Measurements from ENCODE around the gene TSEN34.
A peak's percentile ranks its signal among the peaks of the same experiment; 100 is the strongest.
"Not testable (repeated sequence)": the region's sequence is repeated elsewhere in the genome, so short reads cannot be mapped to it uniquely, and the experiment has no call there.

TSEN34 gene

DNA sequence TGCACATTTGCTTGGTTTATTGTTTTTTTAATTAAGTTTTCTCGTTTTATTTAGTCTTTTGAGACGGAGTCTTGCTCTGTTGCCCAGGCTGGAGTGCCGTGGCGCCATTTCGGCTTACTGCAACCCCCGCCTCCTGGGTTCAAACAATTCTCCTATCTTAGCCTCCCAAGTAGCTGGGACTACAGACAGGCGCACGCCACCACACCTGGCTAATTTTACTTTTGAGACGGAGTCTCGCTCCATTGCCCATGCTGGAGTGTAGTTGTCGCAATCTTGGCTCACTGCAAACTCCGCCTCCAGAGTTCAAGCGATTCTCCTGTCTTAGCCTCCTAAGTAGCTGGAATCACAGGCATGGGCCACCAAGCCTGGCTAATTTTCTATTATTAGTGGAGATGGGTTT, 10.9 kb downstream of the TSEN34 start:
- in situ Hi-C loops (cut with MboI; ENCODE audit: low sequenced_read_pairs), result no loop called here
- H3K27me3 ChIP-seq (ENCODE audit: low read depth), result no peaks in the 10 kb centered on the region
- H3K9me3 ChIP-seq, result no peaks in the 10 kb centered on the region
- peaks cover 62% of the 10 kb centered on the region for H3K36me3 ChIP-seq (replicated peaks)
- no peak for DNase-seq (ENCODE audit: low spot score in 2 of 2)
- peak overlapping the region; percentile 79 for H3K4me3 ChIP-seq
- H3K4me1 ChIP-seq, result peaks cover 29% of the 10 kb centered on the region

DNA sequence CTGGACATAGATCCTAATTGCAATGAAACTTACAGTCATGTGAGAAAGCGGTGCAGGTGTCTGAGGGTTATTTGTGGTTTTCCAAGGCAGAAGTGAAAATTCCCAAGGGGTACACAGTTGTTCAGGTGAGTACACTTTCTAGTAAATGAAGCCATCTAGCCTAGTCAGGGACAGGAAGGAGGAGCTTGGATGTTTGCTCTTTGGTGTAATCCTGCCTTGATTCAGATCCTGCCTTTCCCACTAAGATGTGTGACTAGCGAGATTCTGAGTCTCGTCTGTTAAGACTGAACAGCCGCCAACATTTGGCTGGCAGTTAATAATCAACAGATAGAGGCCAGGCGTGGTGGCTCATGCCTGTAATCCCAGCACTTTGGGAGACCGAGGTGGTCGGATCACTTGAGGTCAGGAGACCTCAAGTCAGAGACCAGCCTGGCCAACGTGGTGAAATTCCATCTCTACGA, 12.1 kb downstream of the TSEN34 start:
- Histone ChIP-seq H3K36me3 (replicated peaks) (peaks cover 74% of the 10 kb centered on the region), H3K9me3 (no peaks in the 10 kb centered on the region), H3K27me3 (ENCODE audit: low read depth) (no peaks in the 10 kb centered on the region), H3K4me1 (peaks cover 29% of the 10 kb centered on the region), H3K4me3 (peak overlapping the region; percentile 79; the same call in 1 of the 2 replicates)
- no peak for DNase-seq (ENCODE audit: low spot score in 2 of 2)
- in situ Hi-C loops (cut with MboI; ENCODE audit: low sequenced_read_pairs), result no loop called here

DNA sequence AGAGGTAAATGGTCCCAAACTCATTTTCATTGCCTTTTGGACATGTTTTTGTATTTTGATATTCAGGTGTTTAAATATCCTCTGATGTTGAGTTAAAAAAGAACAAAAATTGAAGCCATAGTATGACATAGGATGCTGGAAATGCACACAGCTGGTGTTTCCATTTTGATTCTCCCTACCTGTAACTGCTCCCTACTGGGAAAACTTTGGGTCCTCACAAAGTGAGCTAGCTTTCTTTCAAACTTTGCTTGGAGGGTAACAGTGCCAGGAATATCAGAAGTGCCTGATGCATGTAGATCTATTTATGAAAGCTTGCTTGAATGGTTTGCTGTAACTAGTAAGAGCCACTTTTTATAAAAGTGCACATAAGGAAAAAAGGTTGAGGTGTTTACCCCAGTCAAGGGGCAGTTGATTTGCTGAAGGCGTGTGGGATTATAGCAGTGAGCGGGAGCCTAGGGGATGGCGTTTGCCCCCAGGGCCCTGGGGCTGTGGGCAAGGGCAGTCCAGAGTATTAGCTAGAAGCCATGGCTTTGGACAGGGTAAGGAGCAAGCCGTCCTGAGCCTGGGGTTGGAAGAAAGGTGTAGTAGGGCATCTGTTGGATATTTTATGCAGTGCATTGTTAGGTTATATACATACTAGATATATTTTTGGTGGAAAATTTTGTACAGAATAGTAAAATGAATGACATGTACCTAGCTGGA, 13.8 kb downstream of the TSEN34 start:
- DNase-seq (ENCODE audit: low spot score in 2 of 2), result no peak
- peaks cover 77% of the 10 kb centered on the region for H3K36me3 ChIP-seq (replicated peaks)
- in situ Hi-C loops (cut with MboI; ENCODE audit: low sequenced_read_pairs), result no loop called here
- H3K27me3 ChIP-seq (ENCODE audit: low read depth), result no peaks in the 10 kb centered on the region
- H3K4me3 ChIP-seq, result no peak overlapping the region
- peaks cover 36% of the 10 kb centered on the region for H3K4me1 ChIP-seq
- no peaks in the 10 kb centered on the region for H3K9me3 ChIP-seq

DNA sequence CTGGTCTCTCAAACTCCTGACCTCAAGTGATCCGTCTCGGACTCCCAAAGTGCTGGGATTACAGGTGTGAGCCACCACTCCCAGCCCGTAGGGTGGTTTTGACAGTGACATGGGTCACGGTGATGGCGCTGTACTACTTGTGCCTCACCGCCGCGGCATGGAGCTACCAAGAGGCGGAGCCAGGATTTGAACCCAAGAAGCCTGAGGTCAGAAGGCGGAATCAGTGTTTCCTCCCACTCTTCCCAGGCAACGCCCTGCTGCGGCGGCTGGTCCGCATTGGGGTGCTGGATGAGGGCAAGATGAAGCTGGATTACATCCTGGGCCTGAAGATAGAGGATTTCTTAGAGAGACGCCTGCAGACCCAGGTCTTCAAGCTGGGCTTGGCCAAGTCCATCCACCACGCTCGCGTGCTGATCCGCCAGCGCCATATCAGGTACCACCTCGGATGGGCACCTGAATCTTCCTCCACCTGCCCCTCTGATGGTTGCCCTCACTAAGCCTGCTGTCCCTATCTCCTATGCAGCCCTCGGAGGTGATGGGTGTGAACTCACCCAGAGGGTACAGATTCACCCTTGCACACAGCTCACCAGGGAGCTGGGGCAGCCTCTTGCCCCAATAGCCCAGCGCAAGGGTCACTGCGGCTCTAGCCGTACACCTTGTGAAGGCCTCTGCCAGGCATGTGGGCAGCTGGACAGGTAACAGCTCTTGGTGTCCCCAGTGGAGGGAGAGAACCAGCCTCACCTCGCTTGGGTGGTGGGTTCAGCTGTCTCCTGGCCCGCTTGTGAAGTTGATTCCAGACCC, 15.1 kb downstream of the TSEN34 start:
- DNase-seq (ENCODE audit: low spot score in 2 of 2), result no peak
- peaks cover 73% of the 10 kb centered on the region for H3K36me3 ChIP-seq (replicated peaks)
- H3K4me3 ChIP-seq, result no peak overlapping the region
- H3K9me3 ChIP-seq, result no peaks in the 10 kb centered on the region
- no peaks in the 10 kb centered on the region for H3K27me3 ChIP-seq (ENCODE audit: low read depth)
- peaks cover 34% of the 10 kb centered on the region for H3K4me1 ChIP-seq
- in situ Hi-C loops (cut with MboI; ENCODE audit: low sequenced_read_pairs), result no loop called here

DNA sequence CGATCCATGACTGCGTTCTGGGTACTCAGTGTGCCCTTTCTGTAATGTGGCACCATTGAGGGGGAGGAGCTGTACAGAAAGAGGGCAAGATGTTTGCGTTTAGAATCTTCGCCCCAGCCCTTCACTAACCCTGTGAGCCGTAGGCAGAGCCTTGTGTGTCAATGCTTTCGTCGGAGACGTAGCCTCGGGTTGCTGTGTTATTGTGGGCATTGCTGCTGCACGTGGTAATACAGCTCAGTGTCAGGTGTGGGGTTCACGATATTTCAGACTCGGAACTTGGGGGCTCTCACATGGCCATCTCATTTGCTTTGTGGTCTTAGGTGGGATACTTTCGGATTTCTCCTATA, 15.7 kb downstream of the TSEN34 start:
- Histone ChIP-seq H3K36me3 (replicated peaks) (peaks cover 67% of the 10 kb centered on the region), H3K27me3 (ENCODE audit: low read depth) (no peaks in the 10 kb centered on the region), H3K4me1 (peaks cover 30% of the 10 kb centered on the region), H3K9me3 (no peaks in the 10 kb centered on the region), H3K4me3 (no peak overlapping the region)
- in situ Hi-C loops (cut with MboI; ENCODE audit: low sequenced_read_pairs), result no loop called here
- DNase-seq (ENCODE audit: low spot score in 2 of 2), result no peak

DNA sequence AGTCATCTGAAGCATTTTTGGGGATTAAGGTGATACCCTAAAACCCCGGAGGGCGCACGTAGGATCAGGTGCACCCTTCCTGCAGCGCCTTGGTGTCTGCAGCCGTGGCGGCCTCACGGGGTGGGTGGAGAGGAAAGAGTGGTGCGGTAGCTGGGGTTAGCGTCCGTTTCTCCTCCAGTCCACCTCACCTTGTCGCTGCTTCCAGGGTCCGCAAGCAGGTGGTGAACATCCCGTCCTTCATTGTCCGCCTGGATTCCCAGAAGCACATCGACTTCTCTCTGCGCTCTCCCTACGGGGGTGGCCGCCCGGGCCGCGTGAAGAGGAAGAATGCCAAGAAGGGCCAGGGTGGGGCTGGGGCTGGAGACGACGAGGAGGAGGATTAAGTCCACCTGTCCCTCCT, 16.1 kb downstream of the TSEN34 start:
- H3K4me3 ChIP-seq; H3K9me3 ChIP-seq; H3K27me3 ChIP-seq (ENCODE audit: low read depth); in situ Hi-C loops (cut with MboI; ENCODE audit: low sequenced_read_pairs); DNase-seq (ENCODE audit: low spot score in 2 of 2): not testable (repeated sequence)
- peaks cover 26% of the 10 kb centered on the region for H3K4me1 ChIP-seq
- peaks cover 63% of the 10 kb centered on the region for H3K36me3 ChIP-seq (replicated peaks)

DNA sequence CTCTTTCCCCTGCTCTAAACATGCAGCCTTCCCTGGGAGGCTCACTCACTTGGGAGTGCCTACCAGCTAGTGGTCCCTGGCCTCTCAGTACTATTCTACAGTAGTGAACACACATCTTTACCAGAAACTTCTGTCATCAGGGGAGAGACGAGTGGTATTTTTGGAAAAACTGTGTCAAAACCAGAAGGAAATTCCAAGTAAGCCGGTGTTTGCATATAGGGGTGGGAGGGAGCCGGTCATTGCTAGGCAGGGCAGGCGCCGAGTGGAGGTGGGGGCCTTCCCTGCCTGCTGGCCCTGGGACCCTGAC, 16.5 kb downstream of the TSEN34 start:
- no peak for DNase-seq (ENCODE audit: low spot score in 2 of 2)
- Histone ChIP-seq H3K4me1 (peaks cover 21% of the 10 kb centered on the region), H3K36me3 (replicated peaks) (peaks cover 59% of the 10 kb centered on the region)

DNA sequence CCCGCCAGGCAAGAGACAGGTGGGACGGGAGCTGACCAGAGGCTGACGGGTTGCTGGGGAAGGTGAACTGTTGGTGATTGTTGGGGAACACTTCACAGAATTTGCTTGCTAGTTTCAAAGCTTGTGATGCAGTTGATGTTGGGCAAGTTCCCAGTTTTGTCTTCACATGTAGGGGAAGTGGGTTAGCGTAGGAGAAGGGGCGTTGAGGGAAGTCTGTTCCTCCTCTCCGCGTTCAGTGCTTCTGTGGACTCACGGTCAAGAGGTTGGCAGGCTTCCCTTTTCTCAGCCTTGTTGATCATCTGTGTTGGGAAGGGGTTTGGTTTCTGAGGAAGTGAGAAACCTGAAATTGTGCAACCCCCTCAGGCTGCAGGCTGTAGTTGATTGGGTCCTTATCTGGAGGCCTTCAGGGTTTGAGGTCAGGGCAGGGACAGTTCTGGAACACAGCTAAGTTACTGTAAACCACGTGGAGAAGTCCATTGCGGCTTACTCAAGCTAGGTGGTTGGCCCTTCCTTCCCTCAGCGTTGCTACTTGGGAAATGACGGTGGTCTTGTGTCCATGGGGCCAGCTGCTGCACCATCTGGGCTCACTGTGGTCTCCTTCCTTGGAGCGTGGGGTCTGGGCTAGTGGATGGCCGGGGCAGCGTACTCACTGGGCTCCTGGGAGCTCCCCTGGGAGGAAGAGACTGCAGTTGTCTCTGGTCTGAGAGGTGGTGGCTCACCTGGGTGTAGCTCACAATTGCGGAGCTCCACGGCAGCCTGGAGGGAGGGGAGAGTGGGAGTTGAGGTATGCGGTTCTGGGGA, 17.1 kb downstream of the TSEN34 start:
- H3K9me3 ChIP-seq, result no peaks in the 10 kb centered on the region
- H3K4me3 ChIP-seq, result no peak overlapping the region
- peak in 1 of 2 experiments; percentile 46 for DNase-seq (ENCODE audit: low spot score in 2 of 2)
- H3K4me1 ChIP-seq, result peaks cover 16% of the 10 kb centered on the region
- peaks cover 53% of the 10 kb centered on the region for H3K36me3 ChIP-seq (replicated peaks)
- H3K27me3 ChIP-seq (ENCODE audit: low read depth), result no peaks in the 10 kb centered on the region
- in situ Hi-C loops (cut with MboI; ENCODE audit: low sequenced_read_pairs), result no loop called here

More for the DNA sequence above, 16.5 kb downstream of the TSEN34 start:
- Histone ChIP-seq H3K27me3 (ENCODE audit: low read depth) (no peaks in the 10 kb centered on the region), H3K4me3 (no peak overlapping the region), H3K9me3 (no peaks in the 10 kb centered on the region)
- in situ Hi-C loops (cut with MboI; ENCODE audit: low sequenced_read_pairs), result no loop called here

DNA sequence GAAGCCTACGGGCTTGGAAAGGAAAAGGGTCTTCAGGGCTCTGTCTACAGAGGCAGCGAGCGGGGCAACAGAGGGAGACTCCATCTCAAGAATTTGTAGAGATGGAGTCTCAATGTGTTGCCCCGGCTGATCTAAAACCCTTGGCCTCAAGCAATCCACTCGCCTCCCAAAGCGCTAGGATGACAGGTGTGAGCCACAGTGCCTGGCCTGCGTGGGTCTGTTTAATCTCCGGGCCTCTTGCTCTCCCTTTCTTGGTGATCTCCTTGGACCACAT, 17.6 kb downstream of the TSEN34 start:
- Histone ChIP-seq H3K27me3 (ENCODE audit: low read depth) (no peaks in the 10 kb centered on the region), H3K4me3 (no peak overlapping the region), H3K36me3 (replicated peaks) (peaks cover 48% of the 10 kb centered on the region), H3K9me3 (no peaks in the 10 kb centered on the region), H3K4me1 (peaks cover 16% of the 10 kb centered on the region)
- peak in 1 of 2 experiments; percentile 54 for DNase-seq (ENCODE audit: low spot score in 2 of 2)
- in situ Hi-C loops (cut with MboI; ENCODE audit: low sequenced_read_pairs), result no loop called here

DNA sequence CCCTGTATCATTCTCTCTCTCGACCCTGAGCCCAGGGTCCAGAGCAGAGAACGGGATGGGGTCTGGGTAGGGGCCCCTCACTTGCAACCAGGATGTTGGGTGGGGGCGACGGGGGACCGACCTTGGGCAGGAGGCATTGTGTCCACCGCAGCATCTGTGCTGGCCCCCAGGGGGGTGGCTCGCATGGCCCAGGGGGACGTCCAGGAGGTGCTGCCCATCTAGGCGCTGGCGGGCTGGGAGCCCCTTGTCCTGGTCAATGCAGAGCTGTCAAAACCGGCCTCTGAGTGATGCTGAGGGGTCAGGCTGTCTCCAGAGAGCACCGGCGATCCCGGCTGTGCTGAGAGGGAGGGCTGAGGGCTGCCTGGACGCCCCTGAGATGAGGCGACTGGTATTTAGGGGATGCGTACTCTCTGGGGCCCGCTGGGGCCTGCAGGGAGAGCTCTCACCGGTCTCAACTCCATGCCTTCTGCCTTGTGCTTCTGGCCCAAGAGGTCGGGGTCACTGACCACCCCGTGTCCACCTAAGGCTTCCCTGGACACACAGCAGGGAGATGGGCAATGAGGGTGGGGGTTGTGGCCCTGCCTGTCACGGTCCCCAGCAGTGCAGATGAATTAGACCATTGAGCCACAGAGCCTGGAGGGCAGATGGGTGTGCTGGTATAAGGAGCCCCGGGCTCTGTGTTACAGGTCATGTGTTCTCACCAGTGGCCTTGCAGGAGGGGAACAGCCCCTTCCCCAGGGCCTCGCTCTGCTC, 18.1 kb downstream of the TSEN34 start:
- Histone ChIP-seq H3K4me1 (peaks cover 12% of the 10 kb centered on the region), H3K36me3 (replicated peaks) (peaks cover 43% of the 10 kb centered on the region), H3K9me3 (no peaks in the 10 kb centered on the region), H3K27me3 (ENCODE audit: low read depth) (no peaks in the 10 kb centered on the region), H3K4me3 (no peak overlapping the region)
- in situ Hi-C loops (cut with MboI; ENCODE audit: low sequenced_read_pairs), result no loop called here
- DNase-seq (ENCODE audit: low spot score in 2 of 2), result peak in 1 of 2 experiments; percentile 50

DNA sequence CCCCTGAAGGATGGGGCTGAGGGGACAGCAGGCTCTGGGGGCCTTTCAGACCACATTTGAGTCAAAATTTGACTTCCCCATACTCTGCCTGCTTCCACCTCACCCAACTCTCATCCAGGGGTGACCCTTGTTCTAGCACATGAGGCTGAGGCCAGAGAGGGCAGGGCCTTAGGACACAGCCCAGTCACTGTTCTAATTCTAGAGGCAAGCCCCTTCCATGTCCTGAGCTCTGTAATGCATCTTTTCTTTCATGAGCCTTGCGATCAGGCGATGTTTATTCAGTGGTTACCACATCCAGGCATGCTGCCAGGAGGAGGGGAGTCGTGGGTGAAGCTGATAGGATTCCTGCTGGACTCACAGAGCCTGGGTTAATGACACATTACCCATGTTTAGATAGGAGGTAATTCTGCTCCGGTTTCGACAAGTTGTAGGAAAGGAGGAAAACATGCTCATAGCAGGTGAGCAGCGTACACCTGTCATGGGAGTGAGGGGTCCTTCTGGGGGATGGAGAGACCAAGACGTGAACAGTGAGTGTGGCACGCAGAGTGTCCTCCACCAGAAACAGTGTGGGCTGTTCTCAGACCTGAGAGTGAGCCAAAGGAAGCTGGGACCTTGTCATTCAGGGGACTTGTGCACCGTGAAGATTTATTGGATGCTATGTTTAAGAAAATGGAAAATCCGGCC, 18.8 kb downstream of the TSEN34 start:
- Histone ChIP-seq H3K4me1 (peaks cover 8% of the 10 kb centered on the region), H3K9me3 (no peaks in the 10 kb centered on the region), H3K27me3 (ENCODE audit: low read depth) (no peaks in the 10 kb centered on the region), H3K4me3 (no peak overlapping the region), H3K36me3 (replicated peaks) (peaks cover 36% of the 10 kb centered on the region)
- in situ Hi-C loops (cut with MboI; ENCODE audit: low sequenced_read_pairs), result no loop called here
- DNase-seq (ENCODE audit: low spot score in 2 of 2), result peak; percentile 52 to 81

DNA sequence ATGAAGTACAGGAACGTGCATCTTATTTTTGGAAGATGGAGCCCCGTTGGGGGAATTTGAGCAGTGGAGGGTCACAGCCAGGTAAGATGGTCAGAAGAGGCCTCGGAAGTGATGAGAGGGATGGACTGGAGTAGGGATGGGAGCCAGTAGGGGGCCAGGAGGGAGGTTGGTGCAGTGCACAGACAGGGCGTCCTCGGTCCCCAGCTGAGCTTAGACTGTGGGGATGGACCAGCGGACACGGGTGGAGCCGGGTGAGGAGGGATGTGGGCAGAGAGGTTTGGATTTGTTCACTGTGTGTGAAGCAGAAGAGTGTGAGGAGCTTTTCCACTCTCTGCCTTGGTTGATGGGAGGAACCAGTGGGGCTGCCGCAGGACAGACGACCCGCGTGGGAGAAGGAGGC, 20.1 kb downstream of the TSEN34 start:
- Histone ChIP-seq H3K27me3 (ENCODE audit: low read depth) (no peaks in the 10 kb centered on the region), H3K4me3 (no peak overlapping the region), H3K4me1 (peaks cover 8% of the 10 kb centered on the region), H3K36me3 (replicated peaks) (peaks cover 23% of the 10 kb centered on the region), H3K9me3 (no peaks in the 10 kb centered on the region)
- DNase-seq (ENCODE audit: low spot score in 2 of 2), result no peak
- in situ Hi-C loops (cut with MboI; ENCODE audit: low sequenced_read_pairs), result no loop called here

DNA sequence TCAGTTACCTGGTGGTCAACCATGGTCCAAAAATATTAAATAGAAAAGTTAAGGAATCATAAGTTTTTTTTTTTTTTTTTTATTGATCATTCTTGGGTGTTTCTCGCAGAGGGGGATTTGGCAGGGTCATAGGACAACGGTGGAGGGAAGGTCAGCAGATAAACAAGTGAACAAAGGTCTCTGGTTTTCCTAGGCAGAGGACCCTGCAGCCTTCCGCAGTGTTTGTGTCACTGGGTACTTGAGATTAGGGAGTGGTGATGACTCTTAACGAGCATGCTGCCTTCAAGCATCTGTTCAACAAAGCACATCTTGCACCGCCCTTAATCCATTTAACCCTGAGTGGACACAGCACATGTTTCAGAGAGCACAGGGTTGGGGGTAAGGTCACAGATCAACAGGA, 23.1 kb downstream of the TSEN34 start:
- H3K4me3 ChIP-seq; H3K9me3 ChIP-seq; DNase-seq (ENCODE audit: low spot score in 2 of 2); H3K4me1 ChIP-seq; in situ Hi-C loops (cut with MboI; ENCODE audit: low sequenced_read_pairs); H3K27me3 ChIP-seq (ENCODE audit: low read depth); H3K36me3 ChIP-seq (replicated peaks): not testable (repeated sequence)

Measured in HAP-1 (cell line).